ENCODE results near the gene WWOX. TPM values are rescaled to one million over a fixed set of nuclear protein-coding genes. Genes with fewer than 3 reads are reported as not detected.

WWOX gene
- total RNA-seq, 1 experiment from 2014 or later, result 79.9 TPM

GRCh38 chr16:78957317-78958100 lies 858.1 kb downstream of the WWOX start:
- no TSS peak for BruUV-seq (replicated peaks)
- H3K9me3 ChIP-seq (ENCODE audit: low read depth, low read length, poor library complexity, severe bottlenecking), result no peaks in the 10 kb centered on the region
- H3K27ac ChIP-seq (ENCODE audit: low read depth, low read length, poor library complexity, severe bottlenecking), result no peak overlapping the region
- intact Hi-C loops (cut with micrococcal nuclease; ENCODE audit: unreplicated experiment), result no loop called here
- POLR2A ChIA-PET (ENCODE audit: low non-redundant PET), result no interaction called here
- no peaks in the 10 kb centered on the region for H3K27me3 ChIP-seq (replicated peaks; ENCODE audit: insufficient read depth, low read depth, low read length, poor library complexity)
- TF ChIP-seq EZH2 (IDR thresholded peaks at IDR 0.05; ENCODE audit: borderline replicate concordance, low read depth, low read length, poor library complexity, severe bottlenecking), result no peak
- no peak for TF ChIP-seq CTCF (conservative IDR thresholded peaks at IDR 0.05; ENCODE audit: low read depth, low read length)
- CTCF ChIA-PET, result no interaction called here
- H3K4me1 ChIP-seq (ENCODE audit: insufficient read depth, low read length, poor library complexity, severe bottlenecking), result no peaks in the 10 kb centered on the region
- no peak for DNase-seq (ENCODE audit: low spot score)
- H3K36me3 ChIP-seq (ENCODE audit: insufficient read depth, low read length, poor library complexity, severe bottlenecking), result no peaks in the 10 kb centered on the region
- H3K4me3 ChIP-seq (ENCODE audit: low read depth, low read length, poor library complexity, severe bottlenecking), result no peak overlapping the region

GRCh38 chr16:78961464-78961863 lies 862.0 kb downstream of the WWOX start:
- no peak for DNase-seq (ENCODE audit: low spot score)
- intact Hi-C loops (cut with micrococcal nuclease; ENCODE audit: unreplicated experiment), result no loop called here
- CTCF ChIA-PET, result no interaction called here
- no peak overlapping the region for H3K27ac ChIP-seq (ENCODE audit: low read depth, low read length, poor library complexity, severe bottlenecking)
- H3K36me3 ChIP-seq (ENCODE audit: insufficient read depth, low read length, poor library complexity, severe bottlenecking), result no peaks in the 10 kb centered on the region
- POLR2A ChIA-PET (ENCODE audit: low non-redundant PET), result no interaction called here
- TF ChIP-seq CTCF (conservative IDR thresholded peaks at IDR 0.05; ENCODE audit: low read depth, low read length), result no peak
- no peak for TF ChIP-seq EZH2 (IDR thresholded peaks at IDR 0.05; ENCODE audit: borderline replicate concordance, low read depth, low read length, poor library complexity, severe bottlenecking)
- H3K4me3 ChIP-seq (ENCODE audit: low read depth, low read length, poor library complexity, severe bottlenecking), result no peak overlapping the region
- no peaks in the 10 kb centered on the region for H3K4me1 ChIP-seq (ENCODE audit: insufficient read depth, low read length, poor library complexity, severe bottlenecking)
- H3K9me3 ChIP-seq (ENCODE audit: low read depth, low read length, poor library complexity, severe bottlenecking), result no peaks in the 10 kb centered on the region
- H3K27me3 ChIP-seq (replicated peaks; ENCODE audit: insufficient read depth, low read depth, low read length, poor library complexity), result no peaks in the 10 kb centered on the region
- BruUV-seq (replicated peaks), result no TSS peak

GRCh38 chr16:78962457-78962929 lies 863.0 kb downstream of the WWOX start:
- DNase-seq (ENCODE audit: low spot score), result no peak
- intact Hi-C loops (cut with micrococcal nuclease; ENCODE audit: unreplicated experiment), result no loop called here
- Histone ChIP-seq H3K4me3 (ENCODE audit: low read depth, low read length, poor library complexity, severe bottlenecking) (no peak overlapping the region), H3K36me3 (ENCODE audit: insufficient read depth, low read length, poor library complexity, severe bottlenecking) (no peaks in the 10 kb centered on the region), H3K27me3 (replicated peaks; ENCODE audit: insufficient read depth, low read depth, low read length, poor library complexity) (no peaks in the 10 kb centered on the region), H3K27ac (ENCODE audit: low read depth, low read length, poor library complexity, severe bottlenecking) (no peak overlapping the region), H3K4me1 (ENCODE audit: insufficient read depth, low read length, poor library complexity, severe bottlenecking) (no peaks in the 10 kb centered on the region), H3K9me3 (ENCODE audit: low read depth, low read length, poor library complexity, severe bottlenecking) (no peaks in the 10 kb centered on the region)
- BruUV-seq (replicated peaks), result no TSS peak
- TF ChIP-seq CTCF (conservative IDR thresholded peaks at IDR 0.05; ENCODE audit: low read depth, low read length) (no peak), EZH2 (IDR thresholded peaks at IDR 0.05; ENCODE audit: borderline replicate concordance, low read depth, low read length, poor library complexity, severe bottlenecking) (no peak)
- ChIA-PET POLR2A (ENCODE audit: low non-redundant PET) (no interaction called here), CTCF (no interaction called here)

Measured in A673 (cell line).